Vagina (tissue), 2 donors: ENCODE data around the gene TNNT1.

Source experiments
- POLR2A ChIP-seq, 2 donors: fragments of 450-650 bp; IDR thresholded peaks; one replicate each; pipeline ENCODE4 v1.6.1; 2017; ENCODE audit warnings: antibody characterized with exemption in 2 of 2, mild to moderate bottlenecking in 2 of 2, moderate library complexity in 2 of 2
- TF ChIP-seq, protein P1 (sequence below), 3 experiments: fragments of 450-650 bp in 2 of 3; fragments of 200-600 bp in 1 of 3; sonication (generic) in 1 of 3; IDR thresholded peaks; one replicate each; pipeline ENCODE4 v1.5.1; 2017 to 2019; ENCODE audit warnings: antibody characterized with exemption in 3 of 3, mild to moderate bottlenecking in 2 of 3, moderate library complexity in 2 of 3

DNA sequence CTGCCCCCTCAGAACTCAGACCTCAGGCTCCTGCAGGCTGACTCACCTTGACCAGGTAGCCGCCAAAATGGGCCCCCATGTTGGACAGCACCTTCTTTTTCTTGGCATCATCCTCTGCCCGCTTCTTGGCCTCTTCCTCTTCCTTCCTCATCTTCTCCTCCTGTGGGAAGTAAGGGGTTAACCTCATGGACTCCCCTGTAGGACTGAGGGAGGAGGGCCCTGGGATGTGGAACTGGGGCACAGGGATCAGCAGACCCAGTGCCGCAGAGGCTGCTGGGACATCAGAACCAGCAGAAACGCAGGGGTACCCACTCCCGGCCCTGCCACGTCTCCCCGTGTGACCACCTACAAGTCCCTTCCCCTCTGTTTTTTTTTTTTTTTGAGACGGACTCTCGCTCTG is 11.1 kb downstream of the TNNT1 start:
- TF ChIP-seq POLR2A (IDR thresholded peaks at IDR 0.05): no peak
- TF ChIP-seq, protein P1, sequence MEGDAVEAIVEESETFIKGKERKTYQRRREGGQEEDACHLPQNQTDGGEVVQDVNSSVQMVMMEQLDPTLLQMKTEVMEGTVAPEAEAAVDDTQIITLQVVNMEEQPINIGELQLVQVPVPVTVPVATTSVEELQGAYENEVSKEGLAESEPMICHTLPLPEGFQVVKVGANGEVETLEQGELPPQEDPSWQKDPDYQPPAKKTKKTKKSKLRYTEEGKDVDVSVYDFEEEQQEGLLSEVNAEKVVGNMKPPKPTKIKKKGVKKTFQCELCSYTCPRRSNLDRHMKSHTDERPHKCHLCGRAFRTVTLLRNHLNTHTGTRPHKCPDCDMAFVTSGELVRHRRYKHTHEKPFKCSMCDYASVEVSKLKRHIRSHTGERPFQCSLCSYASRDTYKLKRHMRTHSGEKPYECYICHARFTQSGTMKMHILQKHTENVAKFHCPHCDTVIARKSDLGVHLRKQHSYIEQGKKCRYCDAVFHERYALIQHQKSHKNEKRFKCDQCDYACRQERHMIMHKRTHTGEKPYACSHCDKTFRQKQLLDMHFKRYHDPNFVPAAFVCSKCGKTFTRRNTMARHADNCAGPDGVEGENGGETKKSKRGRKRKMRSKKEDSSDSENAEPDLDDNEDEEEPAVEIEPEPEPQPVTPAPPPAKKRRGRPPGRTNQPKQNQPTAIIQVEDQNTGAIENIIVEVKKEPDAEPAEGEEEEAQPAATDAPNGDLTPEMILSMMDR (IDR thresholded peaks at IDR 0.05): no peak
